GM12864 (cell line): Measurements from ENCODE around the gene CBX2.

Experiments used
- DNase-seq: peaks from one replicate; pipeline ENCODE4 v3.0.0-alpha.2; 2011; ENCODE audit warnings: low read depth
- H3K4me3 ChIP-seq: 2 replicates; pipeline ENCODE4 v1.5.1; 2011; ENCODE audit warnings: mild to moderate bottlenecking, low read depth, low read length, control low read depth
- CTCF ChIP-seq: IDR thresholded peaks from 2 replicates; pipeline ENCODE4 v1.5.1; 2011; ENCODE audit warnings: low read depth, mild to moderate bottlenecking, moderate library complexity, low read length, control low read depth, inconsistent platforms; ENCODE audit errors: missing control alignments

Gene CBX2

GRCh38 chr17:79833744-79834564, 56.0 kb downstream of the CBX2 start:
- no peak for TF ChIP-seq CTCF

GRCh38 chr17:79834565-79835469, 56.9 kb downstream of the CBX2 start:
- DNase-seq: no peak
- peak; percentile 59 for TF ChIP-seq CTCF
- no peak overlapping the region for H3K4me3 ChIP-seq

More at GRCh38 chr17:79833744-79834564, 56.0 kb downstream of the CBX2 start:
- DNase-seq: no peak
- H3K4me3 ChIP-seq: no peak overlapping the region

- no peak overlapping the region for H3K4me3 ChIP-seq
- DNase-seq: no peak
- TF ChIP-seq CTCF: no peak
Measured at GRCh38 chr17:79835470-79835899, 57.5 kb downstream of the CBX2 start.

GRCh38 chr17:79835953-79836509, 58.1 kb downstream of the CBX2 start:
- no peak overlapping the region for H3K4me3 ChIP-seq
- TF ChIP-seq CTCF: no peak
- DNase-seq: no peak

GRCh38 chr17:79836510-79836971, 58.6 kb downstream of the CBX2 start:
- DNase-seq: no peak
- TF ChIP-seq CTCF: no peak
- peak overlapping the region; percentile 13 for H3K4me3 ChIP-seq

GRCh38 chr17:79836972-79837887, 59.3 kb downstream of the CBX2 start:
- peak; percentile 49 for DNase-seq

More at GRCh38 chr17:79836972-79837887, 59.3 kb downstream of the CBX2 start:
- H3K4me3 ChIP-seq: peak overlapping the region; percentile 84
- no peak for TF ChIP-seq CTCF
